Fibroblast of mammary gland (primary cell): Measurements from ENCODE around the gene ANO1.

ENCODE experiments used
- DNase-seq: peaks from one replicate; pipeline ENCODE4 v3.0.0-alpha.2; 2010; ENCODE audit warnings: low read depth
- H3K4me3 ChIP-seq: 2 replicates; pipeline ENCODE4 v1.5.1; 2011; ENCODE audit warnings: low read depth, mild to moderate bottlenecking, low read length, moderate library complexity; ENCODE audit not compliant: control insufficient read depth
- CTCF ChIP-seq: conservative IDR thresholded peaks from 2 replicates; pipeline ENCODE4 v1.5.1; 2011; ENCODE audit warnings: low read depth, low read length, inconsistent platforms; ENCODE audit not compliant: control insufficient read depth, insufficient read depth

Gene ANO1

GRCh38 chr11:70155386-70155785 is 77.3 kb downstream of the ANO1 start:
- no peak for TF ChIP-seq CTCF
- no peak overlapping the region for H3K4me3 ChIP-seq
- no peak for DNase-seq

- H3K4me3 ChIP-seq: no peak overlapping the region
- DNase-seq: no peak
- TF ChIP-seq CTCF: no peak
These were observed 78.3 kb downstream of the ANO1 start for GRCh38 chr11:70156291-70157037.

GRCh38 chr11:70158201-70158600 is 80.1 kb downstream of the ANO1 start:
- peak; percentile 10 for TF ChIP-seq CTCF
- no peak for DNase-seq
- H3K4me3 ChIP-seq: no peak overlapping the region

GRCh38 chr11:70158757-70159389 is 80.8 kb downstream of the ANO1 start:
- TF ChIP-seq CTCF: no peak
- no peak for DNase-seq
- H3K4me3 ChIP-seq: no peak overlapping the region

GRCh38 chr11:70159627-70160570 is 81.8 kb downstream of the ANO1 start:
- no peak overlapping the region for H3K4me3 ChIP-seq
- TF ChIP-seq CTCF: no peak
- peak; percentile 39 for DNase-seq

- H3K4me3 ChIP-seq: no peak overlapping the region
- no peak for TF ChIP-seq CTCF
- no peak for DNase-seq
These were observed 83.0 kb downstream of the ANO1 start for GRCh38 chr11:70161043-70161625.
